Natural killer cell (primary cell): Measurements from ENCODE around the gene TBKBP1. TPM values are rescaled to one million over a fixed set of nuclear protein-coding genes. Genes with fewer than 3 reads are reported as not detected.
A peak's percentile ranks its signal among the peaks of the same experiment; 100 is the strongest.

Source experiments
- ATAC-seq, 3 donors: fragments of 150-1000 bp in 2 of 3; fragments of 200-7000 bp in 1 of 3; cut with Tn5 transposase; 1 replicate in 1 of 3; 2 replicates in 2 of 3; pipeline ENCODE4 v1.10.0; 2021; ENCODE audit warnings: mild to moderate bottlenecking in 2 of 3, moderate library complexity in 2 of 3
- DNase-seq, 2 donors: peaks; one replicate each; pipeline versions ENCODE4 v3.0.0 to v3.0.0-alpha.2; 2013 to 2021; ENCODE audit warnings: mixed read lengths in 1 of 2
- H3K27ac ChIP-seq: one replicate; pipeline ENCODE4 v1.5.1; 2013; ENCODE audit warnings: mild to moderate bottlenecking, low read length
- H3K27me3 ChIP-seq: one replicate; pipeline ENCODE4 v1.6.1; 2013; ENCODE audit warnings: low read length; ENCODE audit not compliant: control insufficient read depth, insufficient read depth
- H3K36me3 ChIP-seq: one replicate; pipeline ENCODE4 v1.6.1; 2013; ENCODE audit warnings: low read length; ENCODE audit not compliant: control insufficient read depth, insufficient read depth
- H3K4me1 ChIP-seq: one replicate; pipeline ENCODE4 v1.6.1; 2013; ENCODE audit warnings: low read length; ENCODE audit not compliant: control insufficient read depth, insufficient read depth
- H3K4me3 ChIP-seq: one replicate; pipeline ENCODE4 v1.5.1; 2013; ENCODE audit warnings: low read length
- H3K9me3 ChIP-seq: one replicate; pipeline ENCODE4 v1.6.1; 2013; ENCODE audit warnings: low read length; ENCODE audit not compliant: control insufficient read depth, insufficient read depth
- H3K27ac Mint-ChIP-seq, 2 donors: one replicate each; pipeline ENCODE4 v1.8.0; 2022; ENCODE audit warnings: mild to moderate bottlenecking in 2 of 2, mixed read lengths in 2 of 2, moderate library complexity in 1 of 2
- H3K27me3 Mint-ChIP-seq, 2 donors: one replicate each; pipeline ENCODE4 v1.8.0; 2022; ENCODE audit warnings: low read depth in 2 of 2, mixed read lengths in 2 of 2
- H3K36me3 Mint-ChIP-seq: one replicate; pipeline ENCODE4 v1.8.0; 2022; ENCODE audit warnings: mixed read lengths
- H3K4me1 Mint-ChIP-seq, 2 donors: one replicate each; pipeline ENCODE4 v1.8.0; 2022; ENCODE audit warnings: mixed read lengths in 2 of 2
- H3K4me3 Mint-ChIP-seq: one replicate; pipeline ENCODE4 v1.8.0; 2022; ENCODE audit warnings: mild to moderate bottlenecking, moderate library complexity, mixed read lengths
- H3K9me3 Mint-ChIP-seq, 2 donors: one replicate each; pipeline ENCODE4 v1.8.0; 2022; ENCODE audit warnings: mixed read lengths in 2 of 2
- WGBS: methylation state at CpG from one replicate; pipeline ENCODE4 v1.1.7; 2013; ENCODE audit warnings: missing lambda C conversion rate; ENCODE audit not compliant: insufficient coverage; 5-methylcytosine and 5-hydroxymethylcytosine counted together
- intact Hi-C: fragments of 100-400 bp; cut with micrococcal nuclease; formaldehyde crosslinking; loops from one replicate; pipeline ENCODE4 v1.14.2; 2022
- total RNA-seq, 4 donors: library from RNA; stranded (reverse); fragments of 120-200 nt in 1 of 4; gene quantifications; one replicate each; pipeline versions ENCODE4 v1.2.3 to v1.2.4, GENCODE V29; 2013 to 2022
- TF ChIP-seq, protein P1 (sequence below): fragments of 200-600 bp; IDR thresholded peaks from one replicate; pipeline ENCODE4 v1.8.0; 2022; ENCODE audit warnings: antibody characterized with exemption

Gene TBKBP1
- total RNA-seq, 3 donors from 2014 or later (not counting 1 experiment from before 2014, with no cell fraction given), result 21.4 to 38.9 (median 37.6) TPM

DNA sequence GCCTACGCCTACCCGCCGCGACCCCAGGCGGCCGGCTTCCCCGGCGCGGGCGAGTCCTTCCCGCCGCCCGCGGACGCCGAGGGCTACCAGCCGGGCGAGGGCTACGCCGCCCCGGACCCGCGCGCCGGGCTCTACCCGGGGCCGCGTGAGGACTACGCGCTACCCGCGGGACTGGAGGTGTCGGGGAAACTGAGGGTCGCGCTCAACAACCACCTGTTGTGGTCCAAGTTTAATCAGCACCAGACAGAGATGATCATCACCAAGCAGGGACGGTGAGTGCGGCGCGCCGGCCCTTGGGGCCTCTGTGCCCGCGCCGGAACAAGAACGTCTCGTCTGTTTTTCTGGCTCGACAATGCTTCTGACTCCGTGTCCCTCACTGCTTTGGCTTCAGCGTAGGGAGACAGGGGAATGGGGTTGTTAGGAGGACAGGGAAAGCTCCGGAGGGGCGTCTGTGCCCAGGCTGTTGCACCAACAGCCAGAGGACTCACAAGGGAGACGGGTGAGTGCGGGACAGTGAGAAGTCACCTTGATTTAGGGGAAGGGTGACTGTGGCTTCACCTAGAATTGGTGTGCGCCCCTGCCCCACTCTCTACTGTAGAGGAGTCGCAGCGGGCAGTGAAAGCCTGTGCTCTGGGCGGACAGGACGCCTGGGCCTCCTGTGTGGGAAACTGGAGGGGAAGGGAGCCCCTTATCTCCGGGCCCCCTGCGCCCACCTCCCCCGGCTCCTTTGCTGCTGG, 39.9 kb downstream of the TBKBP1 start:
- TF ChIP-seq, protein P1, sequence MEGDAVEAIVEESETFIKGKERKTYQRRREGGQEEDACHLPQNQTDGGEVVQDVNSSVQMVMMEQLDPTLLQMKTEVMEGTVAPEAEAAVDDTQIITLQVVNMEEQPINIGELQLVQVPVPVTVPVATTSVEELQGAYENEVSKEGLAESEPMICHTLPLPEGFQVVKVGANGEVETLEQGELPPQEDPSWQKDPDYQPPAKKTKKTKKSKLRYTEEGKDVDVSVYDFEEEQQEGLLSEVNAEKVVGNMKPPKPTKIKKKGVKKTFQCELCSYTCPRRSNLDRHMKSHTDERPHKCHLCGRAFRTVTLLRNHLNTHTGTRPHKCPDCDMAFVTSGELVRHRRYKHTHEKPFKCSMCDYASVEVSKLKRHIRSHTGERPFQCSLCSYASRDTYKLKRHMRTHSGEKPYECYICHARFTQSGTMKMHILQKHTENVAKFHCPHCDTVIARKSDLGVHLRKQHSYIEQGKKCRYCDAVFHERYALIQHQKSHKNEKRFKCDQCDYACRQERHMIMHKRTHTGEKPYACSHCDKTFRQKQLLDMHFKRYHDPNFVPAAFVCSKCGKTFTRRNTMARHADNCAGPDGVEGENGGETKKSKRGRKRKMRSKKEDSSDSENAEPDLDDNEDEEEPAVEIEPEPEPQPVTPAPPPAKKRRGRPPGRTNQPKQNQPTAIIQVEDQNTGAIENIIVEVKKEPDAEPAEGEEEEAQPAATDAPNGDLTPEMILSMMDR, result no peak
- Histone ChIP-seq H3K4me1 (peaks cover 72% of the 10 kb centered on the region), H3K9me3 (no peaks in the 10 kb centered on the region), H3K36me3 (peaks cover 16% of the 10 kb centered on the region), H3K4me3 (peak overlapping the region; percentile 97), H3K27ac (peak overlapping the region; percentile 76), H3K27me3 (no peaks in the 10 kb centered on the region)
- DNase-seq (peak in 1 of 2 donors; percentile 50), ATAC-seq (peak in 1 of 3 donors; percentile 3)
- H3K27me3 Mint-ChIP-seq, result no peaks in the 10 kb centered on the region
- peak overlapping the region; percentile 85 to 94 for H3K27ac Mint-ChIP-seq
- under 1% methylated on average over 60 of the region's 60 CpGs for WGBS
- intact Hi-C loops, result loop anchor here (1.0 to 10.0 kb wide), 5 partner anchors 7 to 91 kb away; partner anchors contain the start of gene OSBPL7
- no peaks in the 10 kb centered on the region for H3K9me3 Mint-ChIP-seq
- peaks cover 65 to 71% of the 10 kb centered on the region in 2 donors for H3K4me1 Mint-ChIP-seq
- H3K4me3 Mint-ChIP-seq, result peak overlapping the region; percentile 99
- H3K36me3 Mint-ChIP-seq, result peaks cover 21% of the 10 kb centered on the region

DNA sequence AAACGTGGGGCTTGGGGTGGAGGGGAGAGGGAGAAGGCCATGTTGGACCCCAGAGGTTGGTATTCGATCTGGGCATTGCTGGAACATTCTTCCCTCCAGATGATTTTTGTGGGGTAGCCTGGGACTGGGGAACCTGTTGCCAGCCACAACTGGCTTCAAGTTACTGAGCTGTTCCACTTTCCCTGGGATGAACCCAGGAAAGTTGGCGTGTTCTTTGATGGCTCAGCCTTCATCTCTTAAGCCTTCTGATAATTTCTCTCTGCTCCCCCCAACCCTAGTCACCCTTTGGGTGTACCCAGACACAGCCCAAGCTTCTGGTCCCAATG, 41.1 kb downstream of the TBKBP1 start:
- Mint-ChIP-seq H3K27me3 (no peaks in the 10 kb centered on the region), H3K36me3 (peaks cover 21% of the 10 kb centered on the region), H3K9me3 (no peaks in the 10 kb centered on the region), H3K4me3 (peak overlapping the region; percentile 99), H3K27ac (peak overlapping the region; percentile 85 to 94), H3K4me1 (peaks cover 61 to 69% of the 10 kb centered on the region in 2 donors)
- peak overlapping the region; percentile 76 for H3K27ac ChIP-seq
- no peak for DNase-seq
- peaks cover 18% of the 10 kb centered on the region for H3K36me3 ChIP-seq
- no peaks in the 10 kb centered on the region for H3K27me3 ChIP-seq
- TF ChIP-seq, protein P1, result no peak
- peak overlapping the region; percentile 97 for H3K4me3 ChIP-seq
- intact Hi-C loops, result loop anchor here (10.0 kb wide), 1 partner anchor 90 kb away; the partner anchor contains the start of gene OSBPL7
- peaks cover 72% of the 10 kb centered on the region for H3K4me1 ChIP-seq
- ATAC-seq, result no peak
- 26% methylated on average over 3 of the region's 3 CpGs for WGBS
- no peaks in the 10 kb centered on the region for H3K9me3 ChIP-seq

DNA sequence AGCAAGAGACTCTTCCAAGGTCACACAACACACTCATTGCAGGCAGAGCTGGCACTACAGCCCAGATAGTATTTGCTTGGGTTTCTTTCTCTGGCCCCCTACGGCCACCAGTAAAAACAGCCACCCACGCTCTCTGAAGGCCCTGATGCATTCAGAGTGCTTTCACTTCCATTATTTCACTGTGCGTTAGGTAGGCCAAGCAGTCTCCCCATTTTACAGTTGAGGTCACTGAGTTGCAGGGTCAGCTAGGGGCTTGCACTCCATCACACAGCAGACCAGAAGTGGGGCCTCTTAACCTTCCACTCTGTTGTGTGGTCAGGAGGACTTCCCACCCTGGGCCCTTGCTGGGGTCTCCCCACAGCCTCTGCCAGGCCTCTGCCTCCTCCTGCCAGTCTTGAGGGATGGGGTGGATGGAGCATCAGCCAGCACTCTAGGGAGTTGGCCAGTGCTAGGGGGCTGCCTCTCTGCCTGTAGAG, 41.6 kb downstream of the TBKBP1 start:
- peak; percentile 10 to 37 (median 11) for ATAC-seq

More for the DNA sequence above, 41.6 kb downstream of the TBKBP1 start:
- H3K9me3 ChIP-seq, result no peaks in the 10 kb centered on the region
- peaks cover 59 to 67% of the 10 kb centered on the region in 2 donors for H3K4me1 Mint-ChIP-seq
- H3K27ac Mint-ChIP-seq, result peak overlapping the region; percentile 85 to 94
- WGBS, result 4% methylated on average over 3 of the region's 3 CpGs
- H3K36me3 ChIP-seq, result peaks cover 21% of the 10 kb centered on the region
- no peaks in the 10 kb centered on the region for H3K27me3 Mint-ChIP-seq
- H3K36me3 Mint-ChIP-seq, result peaks cover 21% of the 10 kb centered on the region
- DNase-seq, result peak in 1 of 2 donors; percentile 54
- intact Hi-C loops, result loop anchor here (10.0 kb wide), 1 partner anchor 89 kb away; the partner anchor contains the start of gene OSBPL7
- peak overlapping the region; percentile 99 for H3K4me3 Mint-ChIP-seq
- TF ChIP-seq, protein P1, result no peak
- peak overlapping the region; percentile 76 for H3K27ac ChIP-seq
- peak overlapping the region; percentile 97 for H3K4me3 ChIP-seq
- peaks cover 72% of the 10 kb centered on the region for H3K4me1 ChIP-seq
- H3K9me3 Mint-ChIP-seq, result no peaks in the 10 kb centered on the region
- no peaks in the 10 kb centered on the region for H3K27me3 ChIP-seq
